Aorta (tissue), 5 donors: ENCODE results near the gene BSND. TPM values are rescaled to one million over a fixed set of nuclear protein-coding genes. Genes with fewer than 3 reads are reported as not detected.
A peak's percentile ranks its signal among the peaks of the same experiment; 100 is the strongest.

Source experiments
- ATAC-seq: fragments of 200-7000 bp; cut with Tn5 transposase; one replicate; pipeline ENCODE4 v1.9.1; 2022; ENCODE audit warnings: moderate library complexity; ENCODE audit not compliant: low FRiP score
- DNase-seq, 2 donors: peaks; one replicate each; pipeline ENCODE4 v3.0.0-alpha.2; 2020
- H3K27ac ChIP-seq, 2 donors: one replicate each; pipeline ENCODE4 v1.5.1; 2013; ENCODE audit warnings: low read length in 2 of 2, mild to moderate bottlenecking in 2 of 2, moderate library complexity in 2 of 2, control low read depth in 1 of 2, inconsistent platforms in 1 of 2, low read depth in 1 of 2
- H3K27me3 ChIP-seq, 2 donors: one replicate each; pipeline ENCODE4 v1.6.1; 2013; ENCODE audit warnings: control low read depth in 1 of 2, low read length in 1 of 2, mild to moderate bottlenecking in 1 of 2, moderate library complexity in 1 of 2; ENCODE audit not compliant: insufficient read depth in 2 of 2, control insufficient read depth in 1 of 2
- H3K36me3 ChIP-seq, 2 donors: one replicate each; pipeline ENCODE4 v1.6.1; 2013; ENCODE audit warnings: control low read depth in 1 of 2, low read length in 1 of 2, mild to moderate bottlenecking in 1 of 2; ENCODE audit not compliant: insufficient read depth in 2 of 2, control insufficient read depth in 1 of 2
- H3K4me1 ChIP-seq, 2 donors: one replicate each; pipeline ENCODE4 v1.6.1; 2013; ENCODE audit warnings: low read length in 2 of 2, control low read depth in 1 of 2, mild to moderate bottlenecking in 1 of 2, moderate library complexity in 1 of 2; ENCODE audit not compliant: insufficient read depth in 2 of 2, control insufficient read depth in 1 of 2
- H3K4me3 ChIP-seq, 2 donors: one replicate each; pipeline ENCODE4 v1.5.1; 2013; ENCODE audit warnings: low read length in 2 of 2, control low read depth in 1 of 2, mild to moderate bottlenecking in 1 of 2
- H3K9me3 ChIP-seq: one replicate; pipeline ENCODE4 v1.6.1; 2013; ENCODE audit warnings: mild to moderate bottlenecking, low read length; ENCODE audit not compliant: control insufficient read depth
- WGBS, 2 donors: extraction: QIAGEN DNeasy Blood & Tissue Kit; methylation state at CpG; one replicate each; pipeline ENCODE4 v1.1.7; 2013; 5-methylcytosine and 5-hydroxymethylcytosine counted together
- intact Hi-C, 2 donors: fragments of 100-400 bp; cut with DNase I; formaldehyde crosslinking; loops; one replicate each; pipeline versions ENCODE4 v1.14.2 to v1.15.0; 2022
- polyA plus RNA-seq, 2 donors: library from polyadenylated mRNA; stranded (reverse); fragments of 200-250 nt; gene quantifications; one replicate each; pipeline ENCODE4 v1.2.3, GENCODE V29; 2013
- total RNA-seq, 2 donors: library from RNA; stranded (reverse); fragmentation: NEBNext Ultra II Directional; extraction: Animal tissue kit (Norgen Biotek cat#: 25700); gene quantifications; one replicate each; pipeline ENCODE4 v1.2.1, GENCODE V29; 2021
- donor health status: healthy with polysubstance abuse.
- donor health status: Bipolar disorder and iron deficiency.
- donor health status: DM: no; HTN: no; CAD: no.
- donor health status: DM: no; HTN: no; CAD: no.
- donor health status: DM: yes; HTN: yes; CAD: no.

The BSND gene
- total and polyA plus RNA-seq, 4 donors, result not detected

GRCh38 chr1:54980046-54980527 is 18.6 kb upstream of the BSND start:
- ATAC-seq (no peak), DNase-seq (no peak)
- no peaks in the 10 kb centered on the region for H3K9me3 ChIP-seq
- no peak overlapping the region for H3K27ac ChIP-seq
- 27 to 29% methylated on average over 25 of the region's 25 CpGs for WGBS, 2 donors
- intact Hi-C loops, result no loop called here
- peak overlapping the region; percentile 36 to 82 for H3K4me3 ChIP-seq
- H3K36me3 ChIP-seq, result no peaks in the 10 kb centered on the region
- no peaks in the 10 kb centered on the region for H3K27me3 ChIP-seq
- H3K4me1 ChIP-seq, result no peaks in the 10 kb centered on the region

GRCh38 chr1:54980528-54981241 is 18.0 kb upstream of the BSND start, which contains the start of gene TMEM61:
TSS of gene TMEM61 (plus strand) at chr1:54980628. CDS start at chr1:54981066, 438 bp downstream.
- intact Hi-C loops, result no loop called here
- no peaks in the 10 kb centered on the region for H3K27me3 ChIP-seq

GRCh38 chr1:54981466-54981865 is 17.3 kb upstream of the BSND start:
- intact Hi-C loops, result no loop called here
- Histone ChIP-seq H3K9me3 (no peaks in the 10 kb centered on the region), H3K4me1 (no peaks in the 10 kb centered on the region), H3K27ac (no peak overlapping the region), H3K4me3 (no peak overlapping the region), H3K36me3 (no peaks in the 10 kb centered on the region), H3K27me3 (no peaks in the 10 kb centered on the region)
- DNase-seq (no peak), ATAC-seq (no peak)
- WGBS, 2 donors, result 95 to 96% methylated on average over 8 of the region's 8 CpGs

More at GRCh38 chr1:54980528-54981241, 18.0 kb upstream of the BSND start, which contains the start of gene TMEM61:
- Histone ChIP-seq H3K9me3 (no peaks in the 10 kb centered on the region), H3K36me3 (no peaks in the 10 kb centered on the region), H3K4me1 (no peaks in the 10 kb centered on the region), H3K27ac (no peak within 1 kb of the TSS), H3K4me3 (peak within 1 kb of the TSS; percentile 36 to 82)
- DNase-seq, result no peak
- 12 to 16% methylated on average over 39 to 69 of the region's 69 CpGs for WGBS, 2 donors
- ATAC-seq, result peak; percentile 50

- Histone ChIP-seq H3K36me3 (no peaks in the 10 kb centered on the region), H3K27me3 (no peaks in the 10 kb centered on the region), H3K4me3 (no peak overlapping the region), H3K27ac (no peak overlapping the region), H3K9me3 (no peaks in the 10 kb centered on the region), H3K4me1 (no peaks in the 10 kb centered on the region)
- DNase-seq (no peak), ATAC-seq (no peak)
- intact Hi-C loops, result no loop called here
These were observed 16.0 kb upstream of the BSND start for GRCh38 chr1:54982739-54983138.

- ATAC-seq, result no peak
- WGBS, 2 donors, result 35 to 46% methylated on average over 7 of the region's 7 CpGs
- Histone ChIP-seq H3K4me1 (no peaks in the 10 kb centered on the region), H3K36me3 (no peaks in the 10 kb centered on the region), H3K9me3 (no peaks in the 10 kb centered on the region), H3K27me3 (no peaks in the 10 kb centered on the region), H3K4me3 (no peak overlapping the region), H3K27ac (no peak overlapping the region)
- intact Hi-C loops, result no loop called here
- no peak for DNase-seq
These were observed 14.4 kb upstream of the BSND start for GRCh38 chr1:54984131-54984842.

GRCh38 chr1:54985556-54985955 is 13.2 kb upstream of the BSND start:
- Histone ChIP-seq H3K36me3 (no peaks in the 10 kb centered on the region), H3K9me3 (no peaks in the 10 kb centered on the region), H3K4me1 (no peaks in the 10 kb centered on the region), H3K27ac (no peak overlapping the region), H3K27me3 (no peaks in the 10 kb centered on the region), H3K4me3 (no peak overlapping the region)
- DNase-seq (no peak), ATAC-seq (no peak)
- 96 to 98% methylated on average over 5 of the region's 5 CpGs for WGBS, 2 donors
- intact Hi-C loops, result no loop called here

- DNase-seq (no peak), ATAC-seq (no peak)
- no peak overlapping the region for H3K4me3 ChIP-seq
- no peaks in the 10 kb centered on the region for H3K27me3 ChIP-seq
- no peaks in the 10 kb centered on the region for H3K9me3 ChIP-seq
- H3K27ac ChIP-seq, result no peak overlapping the region
- WGBS, 2 donors, result 92 to 95% methylated on average over 15 of the region's 15 CpGs
- intact Hi-C loops, result no loop called here
- no peaks in the 10 kb centered on the region for H3K36me3 ChIP-seq
- no peaks in the 10 kb centered on the region for H3K4me1 ChIP-seq
These were observed 12.7 kb upstream of the BSND start for GRCh38 chr1:54986025-54986424.

GRCh38 chr1:54986533-54986932 is 12.2 kb upstream of the BSND start:
- H3K4me3 ChIP-seq, result no peak overlapping the region
- H3K9me3 ChIP-seq, result no peaks in the 10 kb centered on the region
- DNase-seq, result no peak
- H3K27me3 ChIP-seq, result no peaks in the 10 kb centered on the region
- ATAC-seq, result no peak
- no peak overlapping the region for H3K27ac ChIP-seq
- H3K4me1 ChIP-seq, result no peaks in the 10 kb centered on the region
- intact Hi-C loops, result no loop called here
- H3K36me3 ChIP-seq, result no peaks in the 10 kb centered on the region
- WGBS, 2 donors, result 94 to 98% methylated on average over 3 of the region's 3 CpGs

GRCh38 chr1:54987427-54987826 is 11.3 kb upstream of the BSND start:
- Histone ChIP-seq H3K27ac (no peak overlapping the region), H3K4me3 (no peak overlapping the region), H3K27me3 (no peaks in the 10 kb centered on the region), H3K4me1 (no peaks in the 10 kb centered on the region), H3K9me3 (no peaks in the 10 kb centered on the region), H3K36me3 (no peaks in the 10 kb centered on the region)
- DNase-seq (peak in 1 of 2 donors; percentile 13), ATAC-seq (no peak)
- 32 to 41% methylated on average over 2 of the region's 2 CpGs for WGBS, 2 donors
- intact Hi-C loops, result no loop called here
